Liver (tissue), 9 donors: Measurements from ENCODE around the gene COQ9. TPM values are rescaled to one million over a fixed set of nuclear protein-coding genes. Genes with fewer than 3 reads are reported as not detected.

Experiments used
- DNase-seq: peaks from one replicate; pipeline ENCODE4 v3.0.0-alpha.2; 2017; ENCODE audit warnings: low spot score
- H3K27ac ChIP-seq, 2 donors: one replicate each; pipeline ENCODE4 v1.7.0; 2013; ENCODE audit warnings: inconsistent platforms in 2 of 2, low read length in 2 of 2, control low read depth in 1 of 2, low read depth in 1 of 2, mild to moderate bottlenecking in 1 of 2
- H3K27me3 ChIP-seq, 4 donors: one replicate each; pipeline versions ENCODE4 v1.6.1 to v1.7.0; 2013; ENCODE audit warnings: low read length in 3 of 4, inconsistent platforms in 1 of 4, mild to moderate bottlenecking in 1 of 4, moderate library complexity in 1 of 4; ENCODE audit not compliant: control insufficient read depth in 4 of 4, insufficient read depth in 4 of 4
- H3K36me3 ChIP-seq, 4 donors: one replicate each; pipeline versions ENCODE4 v1.6.1 to v1.7.0; 2013; ENCODE audit warnings: low read length in 3 of 4, mild to moderate bottlenecking in 3 of 4, low read depth in 1 of 4, moderate library complexity in 1 of 4; ENCODE audit not compliant: control insufficient read depth in 4 of 4, insufficient read depth in 3 of 4
- H3K4me1 ChIP-seq, 4 donors: one replicate each; pipeline versions ENCODE4 v1.6.1 to v1.7.0; 2013; ENCODE audit warnings: low read length in 3 of 4, mild to moderate bottlenecking in 3 of 4, moderate library complexity in 1 of 4; ENCODE audit not compliant: control insufficient read depth in 4 of 4, insufficient read depth in 4 of 4
- H3K4me3 ChIP-seq, 3 donors: one replicate each; pipeline versions ENCODE4 v1.6.1 to v1.7.0; 2013; ENCODE audit warnings: low read length in 3 of 3, control low read depth in 1 of 3, low read depth in 1 of 3, mild to moderate bottlenecking in 1 of 3
- H3K9ac ChIP-seq, 2 donors: one replicate each; pipeline ENCODE4 v1.7.0; 2013; ENCODE audit warnings: low read length in 2 of 2, mild to moderate bottlenecking in 2 of 2, moderate library complexity in 2 of 2, control low read depth in 1 of 2, low read depth in 1 of 2
- H3K9me3 ChIP-seq, 4 donors: one replicate each; pipeline versions ENCODE4 v1.6.1 to v1.7.0; 2013; ENCODE audit warnings: low read length in 3 of 4; ENCODE audit not compliant: control insufficient read depth in 4 of 4
- EGR1 ChIP-seq, 2 donors: IDR thresholded peaks; 2 replicates each; pipeline ENCODE4 v1.6.1; 2016 to 2018; ENCODE audit warnings: antibody characterized with exemption in 2 of 2, low read depth in 2 of 2
- HNF4A ChIP-seq, 2 donors: conservative IDR thresholded peaks; 2 replicates each; pipeline ENCODE4 v1.6.1; 2016; ENCODE audit warnings: antibody characterized with exemption in 2 of 2, mild to moderate bottlenecking in 2 of 2
- HNF4G ChIP-seq: IDR thresholded peaks from 2 replicates; pipeline ENCODE4 v1.6.1; 2016; ENCODE audit warnings: antibody characterized with exemption
- JUND ChIP-seq, 2 donors: IDR thresholded peaks; 2 replicates each; pipeline ENCODE4 v1.6.1; 2016; ENCODE audit warnings: antibody characterized with exemption in 2 of 2
- NR2F2 ChIP-seq: IDR thresholded peaks from 2 replicates; pipeline ENCODE4 v1.6.1; 2016; ENCODE audit warnings: antibody characterized with exemption
- SP1 ChIP-seq: IDR thresholded peaks from 2 replicates; pipeline ENCODE4 v1.6.1; 2018; ENCODE audit warnings: antibody characterized with exemption, mild to moderate bottlenecking
- YY1 ChIP-seq: IDR thresholded peaks from 2 replicates; pipeline ENCODE4 v1.6.1; 2016; ENCODE audit warnings: antibody characterized with exemption, mild to moderate bottlenecking
- WGBS: extraction: QIAGEN DNeasy Blood & Tissue Kit; methylation state at CpG from one replicate; pipeline ENCODE4 v1.1.7; 2013; 5-methylcytosine and 5-hydroxymethylcytosine counted together
- polyA plus RNA-seq, 2 donors: library from polyadenylated mRNA; stranded (reverse) in 1 of 2; unstranded in 1 of 2; fragments of 200-250 nt in 1 of 2; fragments of >200 nt in 1 of 2; fragmentation: Nextera tagmentation in 1 of 2; extraction: Ambion mirVana in 1 of 2; gene quantifications; one replicate each; pipeline versions ENCODE4 v1.2.1 to v1.2.3, GENCODE V29; 2013 to 2015
- total RNA-seq, 2 donors: library from RNA; depleted of rRNA; stranded (reverse); fragments of >200 nt; gene quantifications; one replicate each; pipeline ENCODE4 v1.2.3, GENCODE V29; 2014
- TF ChIP-seq, protein P1 (sequence below): fragments of 150-350 bp; IDR thresholded peaks from 2 replicates; pipeline ENCODE4 v1.5.1; 2017; ENCODE audit warnings: improper control_type of control experiment, low read depth, low read length; ENCODE audit not compliant: missing input control
- TF ChIP-seq, protein P2 (sequence below): IDR thresholded peaks from 2 replicates; pipeline ENCODE4 v1.6.1; 2016; ENCODE audit warnings: antibody characterized with exemption
- TF ChIP-seq, protein P3 (sequence below): IDR thresholded peaks from 2 replicates; pipeline ENCODE4 v1.6.1; 2016; ENCODE audit warnings: antibody characterized with exemption
- TF ChIP-seq, protein P4 (sequence below): IDR thresholded peaks from 2 replicates; pipeline ENCODE4 v1.6.1; 2016; ENCODE audit warnings: antibody characterized with exemption, mild to moderate bottlenecking
- donor health status: healthy.
- donor health status: healthy.
- donor health status: healthy.
- donor health status: healthy.
- donor health status: healthy.

COQ9 gene
- total and polyA plus RNA-seq, 4 donors, result 21.0 to 81.5 (median 58.0) TPM

DNA sequence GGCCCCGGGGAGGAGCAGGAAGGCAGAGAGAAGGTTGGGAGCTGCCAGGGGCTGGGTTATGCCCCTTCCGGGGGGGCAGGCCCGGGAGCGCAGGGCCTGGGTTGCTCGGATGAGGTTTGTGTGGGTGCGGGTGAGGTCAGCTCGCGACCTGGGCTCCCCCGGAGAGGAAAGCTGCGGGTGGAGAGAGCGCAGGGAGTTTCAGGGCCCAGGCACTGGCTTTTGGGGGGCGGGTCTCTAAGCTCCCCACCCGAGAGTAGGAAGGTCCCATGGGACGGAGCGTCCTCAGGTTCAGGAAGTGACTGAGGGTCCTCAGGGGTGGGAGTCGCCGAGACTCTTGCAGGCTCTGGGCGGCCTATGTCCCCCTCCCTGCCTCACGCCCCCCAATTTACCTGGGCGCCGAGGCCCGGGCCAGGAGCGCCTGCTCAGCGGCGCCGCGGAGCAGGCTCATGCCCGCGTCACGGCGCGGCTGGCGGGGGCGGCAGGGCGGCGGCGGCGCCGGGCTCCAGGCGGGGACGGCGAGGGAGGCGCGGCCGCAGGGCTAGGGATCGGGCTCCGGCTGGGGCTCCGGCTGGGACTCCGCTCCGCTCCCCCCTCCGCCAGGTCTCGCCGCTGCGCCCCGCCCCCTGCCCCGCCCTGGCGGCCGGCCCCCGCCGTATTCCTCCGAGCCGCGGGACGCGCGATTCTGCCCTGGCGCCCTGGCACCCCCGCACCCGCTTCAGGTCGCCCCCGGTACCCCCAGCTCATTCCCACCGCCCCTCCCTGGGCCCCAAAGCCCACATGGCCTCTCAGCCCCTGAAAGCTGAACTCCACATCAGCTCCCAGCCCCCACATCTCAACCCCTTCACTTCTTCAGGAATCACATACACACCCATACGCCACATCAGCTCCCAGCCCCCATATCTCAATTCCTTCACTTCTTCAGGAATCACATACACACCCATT, 38.9 kb downstream of the COQ9 start, which contains the start of gene DOK4 (continued):
- TF ChIP-seq, protein P1, sequence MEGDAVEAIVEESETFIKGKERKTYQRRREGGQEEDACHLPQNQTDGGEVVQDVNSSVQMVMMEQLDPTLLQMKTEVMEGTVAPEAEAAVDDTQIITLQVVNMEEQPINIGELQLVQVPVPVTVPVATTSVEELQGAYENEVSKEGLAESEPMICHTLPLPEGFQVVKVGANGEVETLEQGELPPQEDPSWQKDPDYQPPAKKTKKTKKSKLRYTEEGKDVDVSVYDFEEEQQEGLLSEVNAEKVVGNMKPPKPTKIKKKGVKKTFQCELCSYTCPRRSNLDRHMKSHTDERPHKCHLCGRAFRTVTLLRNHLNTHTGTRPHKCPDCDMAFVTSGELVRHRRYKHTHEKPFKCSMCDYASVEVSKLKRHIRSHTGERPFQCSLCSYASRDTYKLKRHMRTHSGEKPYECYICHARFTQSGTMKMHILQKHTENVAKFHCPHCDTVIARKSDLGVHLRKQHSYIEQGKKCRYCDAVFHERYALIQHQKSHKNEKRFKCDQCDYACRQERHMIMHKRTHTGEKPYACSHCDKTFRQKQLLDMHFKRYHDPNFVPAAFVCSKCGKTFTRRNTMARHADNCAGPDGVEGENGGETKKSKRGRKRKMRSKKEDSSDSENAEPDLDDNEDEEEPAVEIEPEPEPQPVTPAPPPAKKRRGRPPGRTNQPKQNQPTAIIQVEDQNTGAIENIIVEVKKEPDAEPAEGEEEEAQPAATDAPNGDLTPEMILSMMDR, result no peak
- TF ChIP-seq, protein P2, sequence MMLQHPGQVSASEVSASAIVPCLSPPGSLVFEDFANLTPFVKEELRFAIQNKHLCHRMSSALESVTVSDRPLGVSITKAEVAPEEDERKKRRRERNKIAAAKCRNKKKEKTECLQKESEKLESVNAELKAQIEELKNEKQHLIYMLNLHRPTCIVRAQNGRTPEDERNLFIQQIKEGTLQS, result no peak
- TF ChIP-seq HNF4A (conservative IDR thresholded peaks at IDR 0.05), result no peak

DNA sequence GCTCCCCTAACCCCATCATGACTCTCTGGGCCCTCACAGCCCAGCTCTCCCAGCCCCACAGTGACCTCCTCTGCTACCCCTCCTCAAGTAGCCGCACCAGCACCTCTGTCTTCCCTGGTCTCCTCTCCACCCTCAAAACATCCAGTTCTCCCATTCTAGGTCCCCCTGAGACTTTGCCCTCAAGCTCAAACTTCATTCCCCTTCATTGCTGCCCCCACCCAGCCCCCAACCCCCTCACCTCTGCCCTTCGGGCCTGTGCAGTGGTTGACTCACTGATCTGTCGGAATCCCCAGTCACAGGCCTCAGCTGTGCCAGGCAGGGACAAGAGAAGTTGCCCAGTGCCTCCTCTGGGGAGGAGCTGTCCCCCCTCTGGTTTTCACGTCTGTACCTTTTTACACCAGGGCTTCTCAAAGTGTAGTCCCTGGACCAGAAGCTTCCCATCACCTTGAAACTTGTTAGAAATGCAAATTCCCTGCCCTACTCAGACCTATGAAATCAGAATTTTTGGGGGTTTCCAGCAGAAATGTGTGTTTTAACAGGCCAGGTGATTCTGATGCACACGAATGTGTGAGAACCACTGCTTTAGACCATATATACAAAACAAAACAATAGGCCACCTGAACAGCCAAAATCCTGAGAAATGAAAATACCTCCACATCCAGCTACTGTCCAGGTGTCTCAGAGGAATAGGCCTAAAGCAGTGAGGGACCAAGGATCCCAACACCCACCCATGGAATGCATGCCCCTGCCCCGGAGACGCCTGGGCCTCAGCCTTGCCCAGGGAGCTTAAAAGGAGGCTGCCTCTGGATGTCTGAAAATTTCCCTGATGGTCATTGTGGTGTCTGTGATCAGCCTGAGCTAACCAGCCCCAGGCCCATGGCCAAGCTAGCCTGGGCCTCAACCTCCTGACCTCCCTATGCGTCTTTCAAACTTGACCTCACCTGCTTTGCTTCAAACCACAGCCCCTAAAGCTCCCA, 39.9 kb downstream of the COQ9 start:
- Histone ChIP-seq H3K4me1 (peaks cover 3 to 19% (median 13%) of the 10 kb centered on the region in 4 donors), H3K36me3 (no peaks in the 10 kb centered on the region), H3K27me3 (no peaks in the 10 kb centered on the region), H3K9me3 (no peaks in the 10 kb centered on the region), H3K4me3 (no peak overlapping the region), H3K27ac (no peak overlapping the region), H3K9ac (no peak overlapping the region)
- DNase-seq, result no peak
- WGBS, result 96% methylated on average over 8 of the region's 8 CpGs
- TF ChIP-seq NR2F2 (no peak), SP1 (no peak), HNF4G (no peak), YY1 (no peak), JUND (IDR thresholded peaks at IDR 0.05) (no peak), EGR1 (IDR thresholded peaks at IDR 0.05; ENCODE audit: low read depth in 2 of 2) (no peak)
- TF ChIP-seq, protein P1, result no peak
- TF ChIP-seq, protein P3, sequence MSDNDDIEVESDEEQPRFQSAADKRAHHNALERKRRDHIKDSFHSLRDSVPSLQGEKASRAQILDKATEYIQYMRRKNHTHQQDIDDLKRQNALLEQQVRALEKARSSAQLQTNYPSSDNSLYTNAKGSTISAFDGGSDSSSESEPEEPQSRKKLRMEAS, result no peak
- TF ChIP-seq, protein P2, result no peak
- TF ChIP-seq, protein P4, sequence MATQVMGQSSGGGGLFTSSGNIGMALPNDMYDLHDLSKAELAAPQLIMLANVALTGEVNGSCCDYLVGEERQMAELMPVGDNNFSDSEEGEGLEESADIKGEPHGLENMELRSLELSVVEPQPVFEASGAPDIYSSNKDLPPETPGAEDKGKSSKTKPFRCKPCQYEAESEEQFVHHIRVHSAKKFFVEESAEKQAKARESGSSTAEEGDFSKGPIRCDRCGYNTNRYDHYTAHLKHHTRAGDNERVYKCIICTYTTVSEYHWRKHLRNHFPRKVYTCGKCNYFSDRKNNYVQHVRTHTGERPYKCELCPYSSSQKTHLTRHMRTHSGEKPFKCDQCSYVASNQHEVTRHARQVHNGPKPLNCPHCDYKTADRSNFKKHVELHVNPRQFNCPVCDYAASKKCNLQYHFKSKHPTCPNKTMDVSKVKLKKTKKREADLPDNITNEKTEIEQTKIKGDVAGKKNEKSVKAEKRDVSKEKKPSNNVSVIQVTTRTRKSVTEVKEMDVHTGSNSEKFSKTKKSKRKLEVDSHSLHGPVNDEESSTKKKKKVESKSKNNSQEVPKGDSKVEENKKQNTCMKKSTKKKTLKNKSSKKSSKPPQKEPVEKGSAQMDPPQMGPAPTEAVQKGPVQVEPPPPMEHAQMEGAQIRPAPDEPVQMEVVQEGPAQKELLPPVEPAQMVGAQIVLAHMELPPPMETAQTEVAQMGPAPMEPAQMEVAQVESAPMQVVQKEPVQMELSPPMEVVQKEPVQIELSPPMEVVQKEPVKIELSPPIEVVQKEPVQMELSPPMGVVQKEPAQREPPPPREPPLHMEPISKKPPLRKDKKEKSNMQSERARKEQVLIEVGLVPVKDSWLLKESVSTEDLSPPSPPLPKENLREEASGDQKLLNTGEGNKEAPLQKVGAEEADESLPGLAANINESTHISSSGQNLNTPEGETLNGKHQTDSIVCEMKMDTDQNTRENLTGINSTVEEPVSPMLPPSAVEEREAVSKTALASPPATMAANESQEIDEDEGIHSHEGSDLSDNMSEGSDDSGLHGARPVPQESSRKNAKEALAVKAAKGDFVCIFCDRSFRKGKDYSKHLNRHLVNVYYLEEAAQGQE, result no peak
